ENCODE measurements around the gene FCGR1A.
"Not testable (repeated sequence)": the region's sequence is repeated elsewhere in the genome, so short reads cannot be mapped to it uniquely, and the experiment has no call there.

FCGR1A gene

DNA sequence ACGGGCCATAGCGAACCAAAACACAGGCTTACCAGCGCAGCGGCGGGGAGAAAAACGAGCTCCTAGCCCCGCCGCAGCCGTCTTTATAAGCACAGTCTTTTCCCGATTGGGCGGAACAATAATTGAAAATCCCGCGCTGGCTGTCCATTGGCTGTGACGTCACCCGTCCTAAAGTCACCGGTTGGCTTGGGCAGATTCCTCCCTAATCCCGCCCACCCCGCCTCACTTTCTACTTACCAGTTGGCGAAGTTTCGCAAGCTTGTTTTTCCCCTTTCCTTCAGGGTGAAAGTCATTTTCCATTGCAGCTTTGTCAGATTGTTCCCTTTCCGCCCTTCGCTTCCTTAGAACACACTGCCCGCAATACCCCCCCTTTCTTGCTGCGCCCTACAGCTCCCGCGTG is 58.7 kb downstream of the FCGR1A start:
- not testable (repeated sequence) for DNase-seq

Data from femur (tissue), 1 donor.